Bronchial epithelial cell (primary cell): ENCODE results near the gene CACNA1D. TPM values are rescaled to one million over a fixed set of nuclear protein-coding genes. Genes with fewer than 3 reads are reported as not detected.
A peak's percentile ranks its signal among the peaks of the same experiment; 100 is the strongest.

Source experiments
- DNase-seq: peaks from one replicate; pipeline ENCODE4 v3.0.0-alpha.2; 2010; ENCODE audit warnings: low read depth
- FAIRE-seq: peaks from 2 replicates; lab custom pipeline; 2011; peaks lifted over from hg19 to GRCh38; lab: Jason Lieb, UNC
- H3K27me3 ChIP-seq: 2 replicates; pipeline ENCODE4 v1.5.1; 2011; ENCODE audit warnings: low read length; ENCODE audit not compliant: control insufficient read depth, insufficient read depth
- H3K36me3 ChIP-seq: 2 replicates; pipeline ENCODE4 v1.5.1; 2011; ENCODE audit warnings: low read length; ENCODE audit not compliant: control insufficient read depth, insufficient read depth
- H3K4me3 ChIP-seq: 2 replicates; pipeline ENCODE4 v1.5.1; 2011; ENCODE audit warnings: mild to moderate bottlenecking, low read depth, low read length, control low read depth
- total RNA-seq: library from RNA; depleted of rRNA; stranded (reverse); fragments of >200 nt; gene quantifications from 2 replicates; pipeline ENCODE4 v1.2.1, GENCODE V29; 2014
- TF ChIP-seq, protein P1 (sequence below): IDR thresholded peaks from 2 replicates; pipeline ENCODE4 v1.5.1; 2011; ENCODE audit warnings: mild to moderate bottlenecking, moderate library complexity, low read length, control low read depth, inconsistent platforms; ENCODE audit not compliant: insufficient read depth, severe bottlenecking

The CACNA1D gene
- total RNA-seq, 1 donor from 2014 or later: 0.26 TPM

DNA sequence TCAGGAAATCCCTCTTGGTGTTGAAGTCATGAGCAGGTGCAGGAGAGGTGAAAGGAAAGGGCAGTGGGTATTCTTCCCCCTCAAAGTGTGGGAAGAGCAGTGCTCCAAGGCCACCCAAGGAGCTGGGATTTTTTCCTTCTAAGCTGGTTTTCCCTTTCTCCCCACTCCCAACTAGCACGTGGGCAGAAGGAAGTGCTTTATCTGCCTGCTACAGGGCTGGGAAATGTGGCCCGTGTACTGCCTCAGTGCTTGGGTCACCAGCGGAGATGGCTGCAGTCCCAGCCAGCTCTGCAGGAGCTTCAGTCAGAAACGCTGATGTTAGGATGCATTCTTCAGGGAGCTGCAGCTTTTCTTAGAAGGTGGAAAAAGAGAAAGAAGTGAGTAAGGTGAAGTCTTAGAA, 99.2 kb downstream of the CACNA1D start:
- Histone ChIP-seq H3K27me3 (peaks cover 2% of the 10 kb centered on the region), H3K4me3 (no peak overlapping the region), H3K36me3 (no peaks in the 10 kb centered on the region)
- DNase-seq (no peak), FAIRE-seq (no peak)
- TF ChIP-seq, protein P1, sequence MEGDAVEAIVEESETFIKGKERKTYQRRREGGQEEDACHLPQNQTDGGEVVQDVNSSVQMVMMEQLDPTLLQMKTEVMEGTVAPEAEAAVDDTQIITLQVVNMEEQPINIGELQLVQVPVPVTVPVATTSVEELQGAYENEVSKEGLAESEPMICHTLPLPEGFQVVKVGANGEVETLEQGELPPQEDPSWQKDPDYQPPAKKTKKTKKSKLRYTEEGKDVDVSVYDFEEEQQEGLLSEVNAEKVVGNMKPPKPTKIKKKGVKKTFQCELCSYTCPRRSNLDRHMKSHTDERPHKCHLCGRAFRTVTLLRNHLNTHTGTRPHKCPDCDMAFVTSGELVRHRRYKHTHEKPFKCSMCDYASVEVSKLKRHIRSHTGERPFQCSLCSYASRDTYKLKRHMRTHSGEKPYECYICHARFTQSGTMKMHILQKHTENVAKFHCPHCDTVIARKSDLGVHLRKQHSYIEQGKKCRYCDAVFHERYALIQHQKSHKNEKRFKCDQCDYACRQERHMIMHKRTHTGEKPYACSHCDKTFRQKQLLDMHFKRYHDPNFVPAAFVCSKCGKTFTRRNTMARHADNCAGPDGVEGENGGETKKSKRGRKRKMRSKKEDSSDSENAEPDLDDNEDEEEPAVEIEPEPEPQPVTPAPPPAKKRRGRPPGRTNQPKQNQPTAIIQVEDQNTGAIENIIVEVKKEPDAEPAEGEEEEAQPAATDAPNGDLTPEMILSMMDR: no peak

DNA sequence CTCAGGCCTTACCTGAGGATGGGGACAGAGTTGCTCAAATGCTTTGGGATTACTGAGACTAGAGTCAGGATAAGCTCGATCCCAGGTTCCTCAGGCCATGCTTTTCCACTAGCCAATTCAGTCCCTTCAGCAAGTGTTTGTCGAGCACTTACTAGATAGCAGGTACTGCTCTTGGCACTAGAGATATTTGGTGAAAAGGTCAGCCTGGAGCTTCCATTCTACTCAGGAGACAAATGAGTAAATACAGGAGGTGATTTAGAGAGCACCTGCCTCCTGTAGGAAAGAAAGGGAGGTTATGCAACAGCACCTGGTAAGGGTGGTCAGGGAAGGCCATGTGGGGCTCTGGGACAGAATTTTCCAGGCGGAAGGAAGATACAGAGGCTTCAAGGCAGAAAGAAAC, 99.9 kb downstream of the CACNA1D start:
- DNase-seq: no peak
- no peak for FAIRE-seq
- no peaks in the 10 kb centered on the region for H3K36me3 ChIP-seq
- peaks cover 2% of the 10 kb centered on the region for H3K27me3 ChIP-seq
- TF ChIP-seq, protein P1: no peak
- H3K4me3 ChIP-seq: no peak overlapping the region

- TF ChIP-seq, protein P1: no peak
- H3K36me3 ChIP-seq: no peaks in the 10 kb centered on the region
- H3K27me3 ChIP-seq: peaks cover 2% of the 10 kb centered on the region
- FAIRE-seq (peak; percentile 40), DNase-seq (no peak)
- H3K4me3 ChIP-seq: no peak overlapping the region
Measured at GRCh38 chr3:53595660-53596059, 101.2 kb downstream of the CACNA1D start.

DNA sequence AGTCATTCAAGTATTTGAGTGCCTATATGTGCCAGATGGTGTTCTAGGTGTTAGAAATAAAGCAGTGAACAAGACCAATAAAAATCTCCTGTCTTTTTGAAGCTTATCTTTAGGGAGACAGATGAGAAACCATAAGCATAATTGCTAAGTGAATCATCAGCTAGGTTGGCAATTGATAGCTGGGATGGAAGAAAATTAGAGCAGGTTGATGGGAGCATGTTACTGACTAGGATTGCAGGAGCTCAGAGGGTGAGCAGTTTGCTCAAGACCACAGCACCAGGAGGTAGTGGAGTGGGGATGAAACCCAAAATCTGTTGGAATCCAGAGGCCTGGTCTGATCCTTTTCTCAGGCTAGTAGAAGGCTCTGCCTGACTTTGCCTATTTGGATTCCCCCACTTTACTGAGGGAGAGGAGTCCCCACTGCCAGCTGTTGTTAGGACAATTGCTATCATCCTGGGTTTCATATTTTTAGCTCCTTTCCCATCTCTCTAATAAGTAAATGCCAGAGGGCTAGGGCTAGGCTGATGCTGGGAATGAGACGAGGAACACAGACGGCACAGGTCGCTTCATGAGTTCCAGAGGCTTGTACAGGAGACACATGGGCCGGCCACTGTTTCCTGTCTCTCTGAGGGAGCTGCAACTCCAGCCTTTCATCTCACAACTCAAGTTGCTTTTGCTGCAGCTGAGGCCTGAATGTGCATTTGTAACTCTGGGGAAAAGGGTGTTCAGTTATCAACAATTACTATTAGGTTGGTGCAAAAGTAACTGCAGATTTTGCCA, 102.9 kb downstream of the CACNA1D start:
- Histone ChIP-seq H3K36me3 (no peaks in the 10 kb centered on the region), H3K27me3 (peaks cover 2% of the 10 kb centered on the region), H3K4me3 (no peak overlapping the region)
- FAIRE-seq (no peak), DNase-seq (peak; percentile 10)
- TF ChIP-seq, protein P1: no peak

DNA sequence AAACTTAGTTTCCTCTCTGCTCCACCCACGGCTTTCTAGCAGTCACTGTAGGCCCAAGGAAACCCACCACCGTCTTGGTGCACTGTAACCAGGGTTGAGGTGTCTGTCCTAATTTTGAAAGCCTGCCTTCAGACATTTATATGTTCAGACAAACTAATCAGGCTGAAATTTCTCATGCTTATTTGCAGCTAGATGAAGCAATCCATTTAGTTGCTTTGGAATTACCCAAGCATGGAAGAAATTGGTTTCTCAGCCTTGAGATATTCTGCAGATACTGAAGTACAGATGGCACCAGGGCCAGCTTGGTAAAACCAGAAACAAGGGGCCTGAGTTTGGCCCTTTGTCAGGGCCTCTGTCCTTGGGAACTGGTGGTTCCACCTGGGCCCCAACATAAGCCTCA, 105.4 kb downstream of the CACNA1D start:
- Histone ChIP-seq H3K27me3 (no peaks in the 10 kb centered on the region), H3K4me3 (no peak overlapping the region), H3K36me3 (no peaks in the 10 kb centered on the region)
- TF ChIP-seq, protein P1: no peak
- DNase-seq (no peak), FAIRE-seq (no peak)
